Hypothalamus (tissue), 51 donors: Measurements from ENCODE around the gene NUP205.
A peak's percentile ranks its signal among the peaks of the same experiment; 100 is the strongest.

Source experiments
- DNase-seq, 51 donors: peaks; one replicate each; lab custom pipeline; 2025; lab: John Stamatoyannopoulos, UW

Gene NUP205

DNA sequence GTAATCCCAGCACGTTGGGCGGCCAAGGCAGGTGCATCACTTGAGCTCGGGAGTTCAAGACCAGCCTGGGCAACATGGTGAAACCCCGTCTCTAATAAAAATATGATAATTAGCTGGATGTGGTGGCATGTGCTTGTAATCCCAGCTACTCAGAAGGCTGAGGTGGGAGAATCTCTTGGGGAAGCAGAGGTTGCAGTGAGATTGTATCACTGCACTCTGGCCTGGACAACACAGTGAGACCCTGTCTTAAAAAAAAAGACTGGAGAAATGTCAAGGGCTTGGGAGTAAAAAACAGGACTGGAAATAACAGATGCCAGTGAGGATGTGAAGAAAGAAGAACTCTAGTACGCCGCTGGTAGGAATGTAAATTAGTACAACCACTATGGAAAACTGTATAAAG is 16.7 kb upstream of the NUP205 start:
- no peak for DNase-seq

DNA sequence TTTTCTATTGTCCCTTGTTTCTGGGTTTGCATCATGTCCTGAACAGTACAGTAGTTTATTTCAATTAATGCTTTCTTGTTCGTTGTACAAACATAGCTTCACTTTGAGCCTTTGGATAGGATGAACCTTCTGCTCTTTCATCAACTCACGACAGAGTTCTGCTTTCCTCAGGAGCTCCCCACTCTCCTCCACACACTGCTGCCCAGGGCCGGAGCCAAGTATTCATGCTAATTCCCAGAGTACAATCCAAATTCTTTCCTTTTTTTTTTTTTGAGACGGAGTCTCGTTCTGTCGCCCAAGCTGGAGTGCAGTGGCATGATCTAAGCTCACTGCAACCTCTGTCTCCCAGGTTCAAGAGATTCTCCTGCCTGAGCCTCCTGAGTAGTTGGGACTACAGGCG is 7.5 kb upstream of the NUP205 start:
- no peak for DNase-seq

DNA sequence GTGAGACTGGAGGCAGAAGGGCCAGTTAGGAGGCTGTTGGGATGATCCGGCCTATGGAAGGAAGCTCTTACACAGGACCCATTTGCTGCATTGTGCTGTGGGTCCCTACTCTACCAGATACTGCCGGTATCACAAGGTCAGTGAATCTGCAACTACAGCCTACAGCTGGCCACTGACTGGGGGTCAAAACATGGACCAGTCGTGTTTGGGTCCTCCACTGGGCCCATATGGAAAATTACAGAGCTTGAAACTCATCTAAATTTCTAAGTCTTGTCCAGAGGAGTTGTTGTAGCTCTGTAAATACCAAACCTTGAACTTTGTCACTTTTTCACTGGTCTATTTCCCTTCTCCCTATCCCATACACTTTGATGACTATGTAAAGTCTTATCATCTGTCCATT is 5.6 kb upstream of the NUP205 start:
- DNase-seq: no peak

DNA sequence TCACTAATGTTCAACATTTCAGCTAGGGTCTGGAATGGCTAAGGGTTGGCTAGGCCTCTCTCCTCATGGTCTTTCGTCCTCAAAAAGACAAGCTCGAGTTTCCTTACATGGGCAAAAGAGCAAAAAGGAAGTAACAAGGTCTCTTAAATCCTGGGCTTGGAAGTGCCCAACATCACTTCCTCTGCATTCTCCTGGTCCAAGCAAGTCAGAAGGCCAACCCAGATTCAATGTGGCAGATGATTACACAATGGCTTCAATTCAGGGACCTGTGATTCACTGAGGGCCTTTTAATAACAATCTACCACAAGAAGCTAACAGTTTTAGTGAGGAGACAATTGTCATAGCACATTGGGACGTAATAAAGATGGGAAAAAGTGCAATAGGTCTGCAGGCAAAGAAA is 4.4 kb upstream of the NUP205 start:
- no peak for DNase-seq

DNA sequence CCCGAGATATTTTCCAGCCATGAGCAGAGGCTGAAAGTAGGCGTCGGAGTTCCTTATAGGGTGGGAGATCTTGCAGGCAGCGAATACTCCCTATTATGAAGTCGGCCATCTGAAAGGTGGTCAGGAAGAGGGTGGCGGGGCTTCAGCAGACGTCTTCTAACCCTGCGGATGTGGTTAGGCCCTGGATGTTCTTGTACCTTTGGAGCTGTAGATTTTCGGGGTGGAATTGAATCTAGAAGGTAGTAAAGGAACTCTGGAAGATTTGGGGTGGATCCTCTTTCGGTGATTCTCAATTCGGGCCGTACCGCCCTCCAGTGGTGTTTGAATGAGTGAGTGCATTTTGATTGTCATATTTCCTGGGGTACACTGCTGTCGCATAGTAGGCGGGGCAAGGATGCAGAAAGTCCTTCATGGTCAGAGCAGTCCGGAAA is 635 bp downstream of the NUP205 start:
- DNase-seq: peak in 41 of 51 donors; percentile 2 to 60 (median 20)

DNA sequence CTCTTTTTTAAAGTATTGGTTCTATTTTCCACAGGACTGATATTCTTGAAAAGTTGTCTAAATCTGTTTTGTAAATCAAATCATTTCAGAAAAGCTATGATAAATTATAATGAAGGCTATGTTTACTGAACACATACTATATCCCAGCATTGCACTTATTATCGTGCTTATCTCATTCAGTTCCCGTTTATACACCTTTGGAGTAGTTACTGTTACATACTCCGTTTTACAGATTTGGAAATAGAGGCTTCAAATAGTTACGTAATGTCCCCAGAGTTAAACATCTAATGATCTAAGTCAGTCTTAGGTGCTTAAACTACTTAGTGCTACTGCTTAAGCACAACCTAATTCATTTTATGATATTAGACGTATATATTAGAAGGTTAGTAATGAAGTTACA is 1.2 kb downstream of the NUP205 start:
- DNase-seq: no peak

DNA sequence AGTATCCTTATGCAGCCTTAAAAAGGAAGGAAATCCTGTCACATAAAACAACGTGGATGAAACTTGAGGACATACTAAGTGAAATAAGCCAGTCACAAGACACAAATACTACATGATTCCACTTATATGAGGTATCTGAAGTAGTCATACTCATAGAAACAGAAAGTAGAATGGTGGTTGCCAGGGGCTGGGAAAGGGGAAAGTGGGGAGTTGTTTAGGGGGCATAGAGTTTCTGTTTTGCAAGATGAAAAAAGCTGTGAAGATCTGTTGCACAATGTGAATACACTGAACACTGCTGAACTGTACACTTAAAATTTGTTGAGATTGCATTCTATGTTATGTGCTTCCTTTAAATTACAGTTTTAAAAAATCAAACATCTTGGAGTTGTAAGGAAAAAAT is 2.9 kb downstream of the NUP205 start:
- DNase-seq: no peak

DNA sequence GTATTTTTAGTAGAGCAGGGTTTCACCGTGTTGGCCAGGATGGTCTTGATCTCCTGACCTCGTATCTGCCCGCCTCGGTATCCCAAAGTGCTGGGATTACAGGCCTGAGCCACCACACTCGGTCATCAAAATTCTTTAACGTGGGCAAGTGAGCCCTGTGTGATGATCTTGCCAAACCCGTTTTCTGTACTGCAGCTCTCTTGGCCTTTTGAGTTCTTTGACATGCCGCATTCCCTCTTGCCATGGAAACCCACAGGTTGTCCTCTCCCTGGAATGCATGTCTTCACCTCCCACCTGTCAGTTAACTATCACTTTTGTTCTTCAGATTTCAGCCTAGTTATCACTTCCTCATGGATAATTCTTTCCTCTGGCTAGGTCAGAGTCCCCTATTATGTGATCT is 5.0 kb downstream of the NUP205 start:
- DNase-seq: no peak

DNA sequence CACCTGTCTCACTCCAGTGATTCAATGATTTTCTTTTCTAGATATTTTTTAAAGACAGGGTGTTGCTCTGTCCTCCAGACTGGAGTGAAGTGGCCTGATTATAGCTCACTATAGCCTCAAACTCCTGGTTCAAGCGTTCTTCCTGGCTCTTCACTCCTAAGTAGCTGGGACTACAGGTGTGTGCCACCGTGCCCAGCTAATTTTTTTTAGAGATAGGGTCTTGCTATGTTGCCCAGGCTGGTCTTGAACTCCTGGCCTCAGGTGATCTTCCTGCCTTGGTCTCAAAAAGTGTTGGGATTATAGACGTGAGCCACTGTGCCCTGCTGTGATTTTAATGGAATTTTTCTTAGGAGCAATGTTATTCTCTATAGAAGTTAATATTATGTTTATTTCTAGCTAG is 14.1 kb downstream of the NUP205 start:
- DNase-seq: no peak

DNA sequence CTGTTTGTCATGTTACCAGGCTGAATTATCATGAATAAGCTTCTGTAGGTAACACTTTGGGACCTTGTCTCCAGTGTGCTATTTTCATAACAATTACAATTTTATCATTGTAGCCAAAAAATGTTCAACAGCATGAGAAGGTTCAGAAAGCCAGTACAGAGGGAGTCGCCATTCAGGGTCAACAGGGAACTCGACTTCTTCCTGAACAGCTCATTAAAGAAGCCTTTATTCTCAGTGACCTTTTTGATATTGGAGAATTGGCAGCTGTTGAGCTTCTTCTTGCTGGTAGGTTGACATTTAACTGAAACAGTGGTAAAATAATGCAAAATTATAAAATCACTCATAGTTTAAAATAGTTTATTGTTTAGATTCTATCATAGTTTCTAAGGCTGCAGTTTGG is 15.8 kb downstream of the NUP205 start:
- no peak for DNase-seq

DNA sequence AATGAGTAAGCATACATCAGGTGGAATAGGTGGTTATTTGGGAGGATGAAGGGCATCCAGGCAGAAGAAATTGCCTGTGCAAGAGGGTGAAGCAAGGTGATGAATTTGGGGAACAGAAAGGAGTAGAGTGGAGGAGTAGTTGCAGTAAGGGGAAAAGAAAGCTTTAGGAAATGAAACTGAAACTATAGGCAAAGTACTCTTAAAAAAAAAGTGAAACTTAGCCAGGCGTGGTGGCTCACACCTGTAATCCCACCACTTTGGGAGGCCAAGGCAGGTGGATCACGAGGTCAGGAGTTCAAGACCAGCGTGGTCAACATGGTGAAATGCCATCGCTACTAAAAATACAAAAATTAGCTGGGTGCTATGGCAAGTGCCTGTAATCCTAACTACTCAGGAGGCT is 17.6 kb downstream of the NUP205 start:
- no peak for DNase-seq

DNA sequence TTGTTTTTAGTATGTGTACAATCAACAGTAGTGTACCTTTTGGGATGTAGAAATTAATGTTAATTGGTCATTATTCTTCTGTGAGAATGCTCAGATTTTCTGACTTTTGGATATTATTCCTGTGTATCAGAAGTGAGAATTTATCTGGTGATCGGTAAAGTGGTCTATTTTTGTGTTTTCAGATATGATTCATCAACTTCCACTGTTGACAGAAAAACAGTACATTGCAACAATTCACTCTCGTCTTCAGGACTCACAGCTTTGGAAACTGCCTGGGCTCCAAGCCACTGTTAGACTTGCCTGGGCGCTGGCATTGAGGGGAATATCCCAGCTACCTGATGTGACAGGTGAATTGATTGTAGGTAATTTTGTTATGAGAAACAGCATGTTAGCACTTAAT is 20.9 kb downstream of the NUP205 start:
- no peak for DNase-seq

DNA sequence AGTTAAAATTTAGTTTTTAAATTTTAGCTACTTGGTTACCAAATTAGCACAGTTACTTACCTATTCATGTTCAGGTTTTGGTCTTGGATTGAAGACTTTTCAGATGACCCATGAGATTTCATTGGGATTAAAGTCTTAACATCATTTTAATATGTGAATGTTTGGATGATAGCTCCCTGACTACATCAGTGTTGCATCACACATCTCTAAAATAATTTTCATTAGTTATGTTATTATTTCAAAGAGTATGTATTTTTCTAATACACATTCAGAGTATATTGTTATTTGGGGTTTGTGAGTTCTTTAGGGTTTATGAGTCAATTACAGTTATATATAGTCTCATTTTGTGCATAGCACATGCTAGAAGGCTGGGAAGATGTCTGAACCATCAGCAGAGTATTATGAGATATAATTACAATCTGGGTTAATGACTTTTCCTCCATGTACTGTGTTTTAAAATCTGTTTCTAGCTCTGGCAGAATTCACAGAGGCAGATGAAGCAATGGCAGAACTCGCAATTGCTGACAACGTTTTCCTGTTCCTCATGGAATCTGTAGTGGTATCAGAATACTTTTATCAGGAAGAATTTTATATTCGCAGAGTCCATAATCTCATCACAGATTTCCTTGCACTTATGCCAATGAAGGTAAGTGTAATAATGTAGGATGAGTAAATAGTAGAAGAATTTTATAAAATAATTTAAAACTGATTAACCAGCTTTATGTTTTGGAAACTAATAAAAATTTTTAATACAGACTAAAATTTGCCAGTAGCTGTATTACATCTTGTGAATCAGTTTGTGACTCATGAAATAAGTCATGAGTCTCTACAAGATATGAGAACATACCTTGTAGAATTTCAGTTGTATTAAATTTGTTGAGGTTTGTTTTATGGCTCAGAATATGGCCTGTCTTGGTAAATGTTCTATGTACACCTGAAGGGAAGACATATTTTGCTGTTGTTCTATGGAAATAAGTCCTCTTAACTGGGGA is 26.9 kb downstream of the NUP205 start:
- no peak for DNase-seq

DNA sequence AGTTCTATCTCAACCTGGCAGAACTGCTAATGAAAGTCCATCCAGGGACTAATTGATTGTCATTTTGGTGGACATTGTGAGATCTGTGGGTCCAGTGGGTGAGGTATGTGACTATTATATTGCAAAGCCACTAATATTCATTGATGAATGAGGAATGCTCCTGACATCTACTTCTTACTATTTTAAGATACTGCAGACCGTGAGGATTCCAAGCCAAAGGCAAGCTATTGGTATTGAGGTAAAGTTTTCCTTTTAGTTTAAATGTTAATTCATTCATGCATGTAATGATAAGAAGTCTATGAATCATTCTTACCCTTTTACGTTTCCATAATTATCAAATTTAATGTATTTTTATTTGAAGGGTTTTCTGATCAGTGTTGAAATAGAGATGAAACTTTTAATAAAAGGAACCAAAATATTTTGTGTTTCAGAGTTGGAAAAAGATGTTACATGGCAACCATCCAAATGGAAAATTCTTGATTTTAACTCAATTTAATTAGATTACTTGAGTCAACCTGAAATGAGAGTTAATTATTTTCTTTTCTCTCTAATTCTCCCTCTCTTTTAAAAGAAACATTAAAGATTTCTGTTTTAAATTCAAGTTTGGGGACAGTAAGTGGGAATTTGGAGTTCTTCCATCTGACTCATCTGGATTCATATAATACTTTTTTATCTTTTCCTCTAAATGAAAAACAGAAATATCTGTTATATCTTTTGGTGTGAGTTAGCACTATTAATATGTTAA is 39.6 kb downstream of the NUP205 start:
- no peak for DNase-seq

DNA sequence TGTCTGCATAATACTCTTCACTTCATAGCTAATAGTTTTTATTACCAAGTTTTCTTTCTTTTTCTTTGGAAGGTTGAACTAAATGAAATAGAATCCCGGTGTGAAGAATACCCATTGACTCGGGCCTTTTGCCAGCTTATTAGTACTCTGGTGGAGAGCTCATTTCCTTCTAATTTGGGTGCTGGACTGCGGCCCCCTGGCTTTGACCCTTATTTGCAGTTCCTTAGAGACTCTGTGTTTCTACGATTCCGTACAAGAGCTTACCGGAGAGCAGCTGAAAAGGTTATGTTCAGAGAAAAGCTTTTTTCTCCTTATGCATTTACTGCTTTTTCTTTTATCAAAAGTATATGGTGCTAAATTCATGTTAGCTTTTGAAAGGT is 40.2 kb downstream of the NUP205 start:
- DNase-seq: peak in 29 of 51 donors; percentile 2 to 71 (median 24)

DNA sequence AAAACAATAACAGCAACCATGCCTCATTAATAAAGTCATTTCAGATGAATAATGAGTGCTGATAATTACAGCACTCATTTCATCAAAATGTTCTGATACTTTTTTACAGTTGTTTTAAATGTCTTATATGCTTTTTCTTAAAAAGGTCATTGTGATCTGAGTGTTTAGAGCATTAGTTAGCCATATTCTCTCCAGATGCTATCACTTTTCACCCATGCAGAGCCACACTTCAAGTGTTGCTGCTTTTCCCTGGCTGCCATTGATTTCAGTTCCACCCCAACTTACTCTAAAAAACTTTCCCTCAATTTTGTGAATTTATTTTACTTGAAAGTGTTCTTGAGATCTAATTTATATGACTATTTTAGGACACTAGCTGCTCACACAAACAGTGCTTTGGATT is 41.8 kb downstream of the NUP205 start:
- no peak for DNase-seq

DNA sequence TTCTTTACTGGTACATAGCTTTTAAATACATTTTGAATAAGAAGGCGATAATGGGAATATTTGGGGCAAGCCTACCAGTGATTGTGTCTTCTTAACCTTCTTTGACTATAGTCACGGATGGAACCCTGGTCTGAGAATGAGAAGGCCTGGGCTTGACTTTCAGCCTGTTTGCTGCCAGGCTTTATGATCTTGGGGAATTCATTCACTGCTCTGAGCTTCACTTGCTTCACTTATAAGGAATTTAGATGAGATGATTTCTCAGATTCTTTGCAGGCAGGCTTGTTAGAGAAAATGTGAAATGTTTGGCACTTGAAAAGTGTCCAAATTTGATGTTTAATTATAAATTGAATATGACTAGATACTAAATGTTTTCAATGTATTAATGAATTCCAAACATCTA is 42.5 kb downstream of the NUP205 start:
- no peak for DNase-seq

DNA sequence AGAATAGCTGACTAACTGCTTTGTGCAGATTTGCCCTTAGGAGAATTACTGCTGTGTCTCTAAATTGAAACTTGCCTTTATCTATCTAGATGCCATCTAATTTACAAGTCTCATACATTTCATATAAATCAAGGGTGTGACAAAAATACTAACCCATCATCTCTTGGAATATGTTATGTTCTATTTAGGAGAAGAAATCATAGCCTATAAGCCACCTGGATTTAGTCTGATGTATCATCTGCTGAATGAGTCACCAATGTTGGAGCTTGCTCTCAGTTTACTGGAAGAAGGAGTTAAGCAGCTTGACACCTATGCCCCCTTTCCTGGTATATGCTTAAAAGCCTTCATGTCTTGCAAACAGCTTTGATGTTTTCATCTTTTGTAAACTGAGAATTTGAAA is 43.5 kb downstream of the NUP205 start:
- no peak for DNase-seq

DNA sequence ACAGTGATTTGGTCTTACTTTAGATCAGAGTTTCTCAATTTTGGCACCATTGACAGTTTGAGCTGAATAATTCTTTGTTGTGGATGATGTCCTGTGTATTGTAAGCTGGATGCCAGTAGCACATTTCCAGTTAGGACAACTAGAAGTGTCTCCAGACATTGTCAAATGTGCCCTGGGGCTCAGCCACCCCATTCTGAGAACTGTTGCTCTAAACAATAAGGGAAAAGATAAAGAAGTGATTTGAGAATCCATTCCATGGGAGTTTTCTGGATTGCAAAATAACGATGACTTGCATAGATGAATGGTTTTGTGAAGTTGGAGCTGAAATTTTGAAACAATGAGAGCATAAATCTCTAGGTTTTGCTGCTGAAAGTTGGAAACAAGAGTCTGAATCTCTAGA is 44.6 kb downstream of the NUP205 start:
- peak in 5 of 51 donors; percentile 3 to 42 (median 12) for DNase-seq

DNA sequence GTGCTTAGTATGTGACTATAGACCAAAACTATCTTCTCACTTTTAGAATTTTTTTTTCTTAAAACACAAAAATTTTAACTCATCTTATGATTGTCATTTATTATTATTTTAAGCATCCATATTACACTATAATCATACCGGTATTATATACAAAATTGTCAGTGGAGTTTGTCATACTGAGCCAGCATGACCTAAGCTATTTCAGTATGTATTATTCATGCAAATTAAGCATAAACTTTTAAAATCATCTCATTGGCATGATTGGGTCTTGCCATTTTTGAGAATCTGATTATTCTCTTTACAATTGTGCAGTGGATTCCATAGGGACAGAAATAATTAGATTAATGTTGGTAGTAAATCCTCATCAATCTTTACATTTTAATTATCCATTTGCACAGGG is 58.4 kb downstream of the NUP205 start:
- no peak for DNase-seq

DNA sequence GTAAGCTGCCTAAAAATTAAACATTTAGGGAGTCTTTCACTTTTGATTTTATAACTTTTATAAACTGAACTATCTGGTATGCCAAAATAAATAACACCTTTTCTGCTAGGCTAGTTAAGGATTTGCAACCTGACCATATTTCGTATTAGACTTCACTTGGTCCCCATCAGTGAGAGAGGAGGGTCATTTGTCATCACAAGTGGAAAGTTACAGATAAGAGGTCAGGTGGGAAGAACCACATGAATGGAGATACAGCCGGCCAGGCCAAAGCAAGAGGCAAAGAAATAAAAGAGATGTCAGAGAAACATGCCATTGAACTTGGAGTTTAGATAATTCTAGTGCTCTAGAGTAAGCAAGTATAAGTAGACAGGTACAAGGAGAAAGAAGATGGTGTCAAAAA is 60.1 kb downstream of the NUP205 start:
- DNase-seq: no peak

DNA sequence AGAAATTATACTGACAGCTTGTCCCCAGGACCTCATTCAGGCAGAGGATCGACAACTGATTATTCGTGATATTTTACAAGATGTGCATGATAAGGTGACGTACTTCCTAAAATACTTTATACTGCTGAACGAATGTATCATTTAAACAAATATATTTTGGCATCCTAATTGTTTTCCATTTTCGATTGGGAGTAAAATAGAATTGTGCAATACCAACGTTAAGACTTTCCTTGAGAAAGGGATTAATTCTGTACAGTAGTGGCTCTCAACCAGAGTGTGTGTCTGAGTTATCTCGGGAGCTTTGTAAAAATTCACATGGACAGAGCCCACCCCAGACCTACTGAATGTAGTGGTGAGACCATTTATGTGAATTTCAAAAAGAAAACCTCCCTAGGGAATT is 60.8 kb downstream of the NUP205 start:
- DNase-seq: no peak
